Loucy (cell line): ENCODE results near the gene OSCAR.

Experiments
- H2AFZ ChIP-seq: fragments of 200-600 bp; sonication (generic); 2 replicates; pipeline ENCODE4 v1.6.0; 2016; ENCODE audit warnings: antibody characterized with exemption, mild to moderate bottlenecking, low read length, moderate library complexity
- H3F3A ChIP-seq: fragments of 200-600 bp; 2 replicates; pipeline ENCODE4 v1.6.0; 2016; ENCODE audit warnings: antibody characterized with exemption, low read depth, mild to moderate bottlenecking
- H3K27me3 ChIP-seq: fragments of 200-600 bp; sonication (generic); 2 replicates; pipeline ENCODE4 v1.6.1; 2014; ENCODE audit warnings: low read length, mild to moderate bottlenecking; ENCODE audit not compliant: insufficient read depth, poor library complexity, severe bottlenecking
- H3K36me3 ChIP-seq: fragments of 200-600 bp; sonication (generic); 2 replicates; pipeline ENCODE4 v1.6.1; 2016; ENCODE audit warnings: low read length; ENCODE audit not compliant: insufficient read depth
- H3K4me1 ChIP-seq: fragments of 200-600 bp; sonication (generic); 2 replicates; pipeline ENCODE4 v1.5.1; 2014; ENCODE audit warnings: low read length, mild to moderate bottlenecking; ENCODE audit not compliant: insufficient read depth, poor library complexity, severe bottlenecking
- H3K4me2 ChIP-seq: fragments of 200-600 bp; sonication (generic); 2 replicates; pipeline ENCODE4 v1.6.0; 2014; ENCODE audit warnings: antibody characterized with exemption, low read length, low read depth, mild to moderate bottlenecking; ENCODE audit not compliant: poor library complexity, severe bottlenecking
- H3K4me3 ChIP-seq: fragments of 200-600 bp; sonication (generic); 2 replicates; pipeline ENCODE4 v1.5.1; 2014; ENCODE audit warnings: low read length, mild to moderate bottlenecking, mixed read lengths; ENCODE audit not compliant: poor library complexity, severe bottlenecking
- H3K79me2 ChIP-seq: fragments of 200-600 bp; sonication (generic); 2 replicates; pipeline ENCODE4 v1.6.1; 2014; ENCODE audit warnings: low read length; ENCODE audit not compliant: insufficient read depth
- H3K9ac ChIP-seq: fragments of 200-600 bp; sonication (generic); 2 replicates; pipeline ENCODE4 v1.6.0; 2014; ENCODE audit warnings: mild to moderate bottlenecking, low read depth, low read length, moderate library complexity; ENCODE audit not compliant: poor library complexity, severe bottlenecking
- H3K9me2 ChIP-seq: fragments of 200-600 bp; sonication (generic); replicated peaks from 2 replicates; pipeline ENCODE4 v1.6.1; 2016; ENCODE audit warnings: low read depth, low read length, mixed read lengths
- H3K9me3 ChIP-seq: fragments of 200-600 bp; sonication (generic); 2 replicates; pipeline ENCODE4 v1.6.1; 2014; ENCODE audit warnings: mild to moderate bottlenecking, antibody characterized with exemption, low read length, low read depth; ENCODE audit not compliant: insufficient read depth
- H4K20me1 ChIP-seq: fragments of 200-600 bp; sonication (generic); 2 replicates; pipeline ENCODE4 v1.6.0; 2014; ENCODE audit warnings: antibody characterized with exemption, low read length, mild to moderate bottlenecking; ENCODE audit not compliant: insufficient read depth, poor library complexity, severe bottlenecking
- EZH2phosphoT487 ChIP-seq: fragments of 200-600 bp; IDR thresholded peaks from 2 replicates; pipeline ENCODE4 v1.6.1; 2018; ENCODE audit warnings: antibody characterized with exemption, mild to moderate bottlenecking, moderate library complexity, borderline replicate concordance
- TF ChIP-seq, protein P1 (sequence below): fragments of 200-600 bp; sonication (generic); conservative IDR thresholded peaks from 2 replicates; pipeline ENCODE4 v1.5.1; 2014; ENCODE audit warnings: mild to moderate bottlenecking, antibody characterized with exemption, low read length

OSCAR gene

DNA sequence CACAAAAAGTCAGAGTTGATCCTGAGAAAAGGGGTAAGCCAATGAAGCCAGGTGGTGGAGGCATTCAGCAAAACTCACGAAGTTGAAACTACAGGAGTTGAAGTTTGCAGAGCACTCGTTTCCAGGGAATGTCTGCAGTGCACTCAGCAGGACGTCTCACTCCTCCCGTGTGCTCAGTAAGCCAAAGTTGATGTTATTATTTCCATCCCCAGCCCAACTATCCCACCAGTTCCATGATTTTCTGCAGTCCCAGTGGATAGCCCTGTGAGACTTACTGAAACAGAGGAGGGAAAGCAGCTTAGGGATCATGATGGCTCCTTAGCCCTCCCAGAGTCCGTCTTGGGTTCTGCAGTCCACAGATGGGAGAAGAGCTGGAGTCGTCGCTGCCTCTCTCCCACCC lies 19.6 kb downstream of the OSCAR start, which contains the start of gene TARM1:
Gene TARM1 (minus strand): TSS at position 334 of the 400 bp plus-strand sequence. CDS start 25 bp downstream, at position 309.
- H3K4me1 ChIP-seq = no peaks in the 10 kb centered on the region
- H3K27me3 ChIP-seq = no peaks in the 10 kb centered on the region
- H3K9ac ChIP-seq = no peak within 1 kb of the TSS
- H2AFZ ChIP-seq = no peak within 1 kb of the TSS
- H3K79me2 ChIP-seq = no peaks in the 10 kb centered on the region
- no peaks in the 10 kb centered on the region for H3F3A ChIP-seq
- no peaks in the 10 kb centered on the region for H3K9me2 ChIP-seq
- H3K4me3 ChIP-seq = no peak within 1 kb of the TSS
- no peak within 1 kb of the TSS for H3K4me2 ChIP-seq
- 0 out of 2 replicates have a peak, but pooled peaks cover 4% of the 10 kb centered on the region for H3K9me3 ChIP-seq
- no peak for TF ChIP-seq EZH2phosphoT487
- TF ChIP-seq, protein P1, sequence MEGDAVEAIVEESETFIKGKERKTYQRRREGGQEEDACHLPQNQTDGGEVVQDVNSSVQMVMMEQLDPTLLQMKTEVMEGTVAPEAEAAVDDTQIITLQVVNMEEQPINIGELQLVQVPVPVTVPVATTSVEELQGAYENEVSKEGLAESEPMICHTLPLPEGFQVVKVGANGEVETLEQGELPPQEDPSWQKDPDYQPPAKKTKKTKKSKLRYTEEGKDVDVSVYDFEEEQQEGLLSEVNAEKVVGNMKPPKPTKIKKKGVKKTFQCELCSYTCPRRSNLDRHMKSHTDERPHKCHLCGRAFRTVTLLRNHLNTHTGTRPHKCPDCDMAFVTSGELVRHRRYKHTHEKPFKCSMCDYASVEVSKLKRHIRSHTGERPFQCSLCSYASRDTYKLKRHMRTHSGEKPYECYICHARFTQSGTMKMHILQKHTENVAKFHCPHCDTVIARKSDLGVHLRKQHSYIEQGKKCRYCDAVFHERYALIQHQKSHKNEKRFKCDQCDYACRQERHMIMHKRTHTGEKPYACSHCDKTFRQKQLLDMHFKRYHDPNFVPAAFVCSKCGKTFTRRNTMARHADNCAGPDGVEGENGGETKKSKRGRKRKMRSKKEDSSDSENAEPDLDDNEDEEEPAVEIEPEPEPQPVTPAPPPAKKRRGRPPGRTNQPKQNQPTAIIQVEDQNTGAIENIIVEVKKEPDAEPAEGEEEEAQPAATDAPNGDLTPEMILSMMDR = no peak
- no peaks in the 10 kb centered on the region for H4K20me1 ChIP-seq
- no peaks in the 10 kb centered on the region for H3K36me3 ChIP-seq

DNA sequence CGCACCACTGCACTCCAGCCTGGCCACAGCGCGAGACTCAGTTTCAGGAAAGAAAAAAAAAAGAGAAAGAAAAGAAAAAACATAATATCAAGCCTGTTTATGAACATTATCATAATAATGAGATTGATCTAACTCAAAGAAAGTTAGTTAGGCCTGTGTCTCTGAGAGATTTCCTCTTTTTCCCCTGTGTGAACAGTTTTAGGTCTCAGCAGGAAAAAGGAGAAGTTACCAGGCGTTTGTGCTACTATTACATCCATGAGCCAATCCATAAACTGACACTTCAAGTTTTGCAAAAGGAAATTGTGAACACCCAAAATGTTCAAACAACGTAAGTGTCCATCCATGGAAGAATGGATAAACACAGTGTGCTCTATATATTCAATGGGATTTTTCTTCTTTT lies 23.3 kb downstream of the OSCAR start:
- Histone ChIP-seq H3K36me3 (no peaks in the 10 kb centered on the region), H3K9ac (no peak overlapping the region), H3K79me2 (no peaks in the 10 kb centered on the region), H3K27me3 (no peaks in the 10 kb centered on the region), H2AFZ (no peak overlapping the region), H3K4me2 (no peak overlapping the region), H4K20me1 (no peaks in the 10 kb centered on the region), H3K9me3 (0 out of 2 replicates have a peak, but pooled peaks cover 4% of the 10 kb centered on the region), H3K9me2 (no peaks in the 10 kb centered on the region), H3F3A (no peaks in the 10 kb centered on the region), H3K4me1 (no peaks in the 10 kb centered on the region), H3K4me3 (no peak overlapping the region)
- no peak for TF ChIP-seq EZH2phosphoT487
- TF ChIP-seq, protein P1 = no peak

DNA sequence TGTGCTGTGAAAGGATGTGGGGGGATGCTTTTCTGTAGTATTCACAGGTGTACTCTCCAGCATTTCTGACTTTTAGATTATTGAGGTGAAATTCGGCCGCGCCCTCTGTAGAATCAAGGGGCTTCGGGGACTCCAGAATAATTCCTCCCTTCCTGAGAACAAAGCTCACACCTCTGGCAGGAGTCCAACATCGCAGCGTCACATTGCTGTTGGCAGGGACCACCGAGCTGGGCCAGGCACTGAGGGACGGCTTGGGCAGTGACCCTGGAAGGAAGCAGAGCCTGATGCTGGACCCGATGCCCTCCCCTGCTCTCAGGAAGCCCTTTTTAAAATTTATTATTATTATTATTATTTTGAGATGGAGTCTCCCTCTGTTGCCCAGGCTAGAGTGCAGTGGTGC lies 25.8 kb downstream of the OSCAR start:
- no peaks in the 10 kb centered on the region for H3K4me1 ChIP-seq
- H3K79me2 ChIP-seq = no peaks in the 10 kb centered on the region
- H4K20me1 ChIP-seq = no peaks in the 10 kb centered on the region
- H3K9me3 ChIP-seq = no peaks in the 10 kb centered on the region
- H3K27me3 ChIP-seq = no peaks in the 10 kb centered on the region
- no peaks in the 10 kb centered on the region for H3K36me3 ChIP-seq
- H3K9ac ChIP-seq = no peak overlapping the region
- H3K4me3 ChIP-seq = no peak overlapping the region
- H3K9me2 ChIP-seq = no peaks in the 10 kb centered on the region
- no peaks in the 10 kb centered on the region for H3F3A ChIP-seq
- TF ChIP-seq, protein P1 = no peak
- TF ChIP-seq EZH2phosphoT487 = no peak
- H2AFZ ChIP-seq = no peak overlapping the region
- no peak overlapping the region for H3K4me2 ChIP-seq
